OCI-LY7 (cell line): ENCODE results near the gene OLA1.

Source experiments
- EZH2phosphoT487 ChIP-seq: fragments of 200-600 bp; sonication (generic); IDR thresholded peaks from 2 replicates; pipeline ENCODE4 v1.6.1; 2018; ENCODE audit warnings: low read depth, borderline replicate concordance, mild to moderate bottlenecking, mixed run types, antibody characterized with exemption, low read length, moderate library complexity, mixed read lengths
- TF ChIP-seq, protein P1 (sequence below): fragments of 200-600 bp; sonication (generic); conservative IDR thresholded peaks from 2 replicates; pipeline ENCODE4 v1.5.1; 2014; ENCODE audit warnings: mild to moderate bottlenecking, antibody characterized with exemption, low read length, moderate library complexity, mixed read lengths

DNA sequence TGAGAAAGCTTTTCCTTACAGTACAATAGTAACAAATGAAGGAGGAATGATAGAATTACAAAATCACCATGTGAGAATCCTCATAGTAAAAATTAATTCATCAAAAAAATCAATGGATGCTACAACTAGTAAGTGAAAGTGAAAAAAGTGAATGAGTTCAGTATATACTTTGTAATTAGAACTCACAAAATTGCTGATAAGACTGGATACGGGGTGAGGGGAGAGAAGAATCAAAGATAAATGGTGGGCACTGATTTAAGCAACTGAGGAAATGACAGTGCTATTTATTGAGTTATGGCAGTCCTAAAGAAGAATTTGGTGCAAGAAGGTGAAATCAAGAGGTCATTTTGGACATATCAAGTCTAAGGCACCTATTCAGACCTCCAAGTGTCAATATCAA, 20.6 kb downstream of the OLA1 start:
- TF ChIP-seq, protein P1, sequence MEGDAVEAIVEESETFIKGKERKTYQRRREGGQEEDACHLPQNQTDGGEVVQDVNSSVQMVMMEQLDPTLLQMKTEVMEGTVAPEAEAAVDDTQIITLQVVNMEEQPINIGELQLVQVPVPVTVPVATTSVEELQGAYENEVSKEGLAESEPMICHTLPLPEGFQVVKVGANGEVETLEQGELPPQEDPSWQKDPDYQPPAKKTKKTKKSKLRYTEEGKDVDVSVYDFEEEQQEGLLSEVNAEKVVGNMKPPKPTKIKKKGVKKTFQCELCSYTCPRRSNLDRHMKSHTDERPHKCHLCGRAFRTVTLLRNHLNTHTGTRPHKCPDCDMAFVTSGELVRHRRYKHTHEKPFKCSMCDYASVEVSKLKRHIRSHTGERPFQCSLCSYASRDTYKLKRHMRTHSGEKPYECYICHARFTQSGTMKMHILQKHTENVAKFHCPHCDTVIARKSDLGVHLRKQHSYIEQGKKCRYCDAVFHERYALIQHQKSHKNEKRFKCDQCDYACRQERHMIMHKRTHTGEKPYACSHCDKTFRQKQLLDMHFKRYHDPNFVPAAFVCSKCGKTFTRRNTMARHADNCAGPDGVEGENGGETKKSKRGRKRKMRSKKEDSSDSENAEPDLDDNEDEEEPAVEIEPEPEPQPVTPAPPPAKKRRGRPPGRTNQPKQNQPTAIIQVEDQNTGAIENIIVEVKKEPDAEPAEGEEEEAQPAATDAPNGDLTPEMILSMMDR: no peak
- TF ChIP-seq EZH2phosphoT487: no peak
